GM19025 (cell line): ENCODE data around the gene TECTB.

Source experiments
- ATAC-seq: cut with Tn5 transposase; IDR thresholded peaks from one replicate; pipeline ENCODE4 v1.9.1; 2021; ENCODE audit warnings: mild to moderate bottlenecking, low read depth, moderate library complexity; ENCODE audit not compliant: unreplicated experiment

TECTB gene

DNA sequence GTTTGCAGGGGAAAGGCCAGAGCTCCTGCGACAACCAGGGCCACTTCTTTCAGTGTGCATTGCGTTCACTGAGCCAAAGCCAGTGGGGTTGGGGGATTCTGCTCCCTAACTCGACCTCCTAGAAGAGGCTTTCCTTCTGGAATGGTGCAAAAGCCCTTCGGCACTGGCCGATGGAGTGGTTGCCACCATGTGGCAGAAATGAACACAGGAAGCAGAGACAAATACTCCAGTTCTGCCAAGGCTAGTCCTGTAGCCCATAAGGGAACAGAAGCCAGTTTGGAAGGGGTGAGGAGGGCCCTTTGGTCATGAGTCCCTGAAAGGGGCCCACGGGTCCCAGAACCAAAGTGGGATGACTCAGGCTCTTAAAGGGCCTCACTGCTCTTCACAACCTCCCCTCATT, 61.1 kb downstream of the TECTB start:
- no peak for ATAC-seq

- ATAC-seq = no peak
These were observed 62.0 kb downstream of the TECTB start for GRCh38 chr10:112345202-112345601.

- no peak for ATAC-seq
These were observed 62.5 kb downstream of the TECTB start for GRCh38 chr10:112345743-112346142.

DNA sequence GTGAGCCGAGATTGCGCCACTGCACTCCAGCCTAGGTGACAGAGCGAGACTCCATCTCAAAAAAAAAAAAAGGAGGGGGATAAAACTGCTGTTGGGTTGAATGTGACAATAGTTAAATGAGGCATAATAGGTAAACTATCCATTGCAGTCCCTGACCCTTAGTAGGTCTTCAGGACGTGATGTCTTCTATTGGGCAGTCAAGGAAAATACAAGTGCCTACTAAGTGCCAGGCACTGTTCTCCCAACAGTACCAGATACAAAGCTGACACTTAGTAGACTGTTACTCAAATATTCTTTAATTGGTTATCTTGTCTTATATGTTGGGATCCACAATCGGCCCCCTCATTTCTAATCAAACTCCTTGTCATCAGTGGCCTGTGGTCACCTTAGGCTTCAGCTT, 63.6 kb downstream of the TECTB start:
- no peak for ATAC-seq

DNA sequence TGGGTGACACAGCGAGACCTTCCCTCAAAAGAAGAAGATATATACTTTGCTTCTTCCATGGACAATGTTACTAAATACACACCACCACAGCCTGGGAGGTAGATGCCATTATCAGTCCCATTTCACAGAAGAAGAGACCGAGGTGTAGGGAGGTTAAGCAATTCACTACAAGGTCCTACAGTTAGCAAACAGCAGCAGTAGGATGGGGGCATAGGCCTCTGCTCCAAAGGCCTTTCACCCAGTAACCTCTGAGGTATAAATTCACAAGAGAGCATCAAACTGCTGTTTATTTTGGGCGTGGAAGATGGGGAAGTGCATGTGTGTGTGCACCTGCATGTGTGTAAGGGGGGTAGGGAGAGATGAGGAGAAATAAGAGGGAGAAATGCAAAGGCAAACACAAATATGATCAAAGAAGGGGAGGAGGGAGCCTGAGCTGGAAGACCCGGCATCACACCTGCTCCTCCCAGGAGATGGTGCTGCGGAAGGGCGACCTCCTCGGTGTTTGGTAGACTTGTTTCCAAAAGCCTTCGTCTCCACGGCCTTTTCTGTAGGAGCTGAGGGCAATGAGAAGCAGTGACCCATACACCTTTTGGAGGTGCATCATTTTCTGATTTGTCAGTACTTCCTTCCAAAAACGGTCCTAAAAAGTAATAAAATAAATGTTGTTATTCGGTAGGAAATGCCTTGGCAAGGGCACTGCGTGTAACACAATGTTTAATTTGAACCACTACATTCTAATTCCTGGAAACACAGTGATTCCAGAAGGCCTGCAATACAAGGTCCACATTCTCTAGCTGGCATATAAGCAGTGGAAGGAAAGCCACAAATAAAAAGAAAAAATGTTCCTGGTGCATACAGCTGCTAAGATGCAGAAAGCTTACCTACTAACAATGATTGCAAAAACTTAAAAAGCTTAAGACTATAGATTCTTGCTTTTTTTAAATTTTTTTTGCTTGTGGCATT, 64.8 kb downstream of the TECTB start:
- ATAC-seq = no peak

DNA sequence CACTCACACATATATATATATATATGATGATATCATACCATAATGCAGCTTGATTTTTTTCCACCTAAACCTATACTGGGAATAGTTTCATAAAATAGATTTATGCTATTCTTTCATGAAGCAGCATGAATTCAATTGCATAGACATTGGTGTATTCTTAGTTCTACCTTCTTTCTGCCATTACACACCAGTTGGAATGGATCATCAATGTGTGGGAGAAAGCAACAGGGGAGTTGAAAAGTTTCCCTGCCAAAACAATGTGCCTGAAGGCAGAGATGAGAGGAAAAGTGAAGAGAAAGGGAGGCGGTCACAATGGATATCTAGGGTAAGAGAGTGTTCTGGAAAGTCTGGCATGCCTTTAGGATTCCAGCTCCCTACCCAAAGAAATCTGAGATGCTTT, 65.6 kb downstream of the TECTB start:
- no peak for ATAC-seq

DNA sequence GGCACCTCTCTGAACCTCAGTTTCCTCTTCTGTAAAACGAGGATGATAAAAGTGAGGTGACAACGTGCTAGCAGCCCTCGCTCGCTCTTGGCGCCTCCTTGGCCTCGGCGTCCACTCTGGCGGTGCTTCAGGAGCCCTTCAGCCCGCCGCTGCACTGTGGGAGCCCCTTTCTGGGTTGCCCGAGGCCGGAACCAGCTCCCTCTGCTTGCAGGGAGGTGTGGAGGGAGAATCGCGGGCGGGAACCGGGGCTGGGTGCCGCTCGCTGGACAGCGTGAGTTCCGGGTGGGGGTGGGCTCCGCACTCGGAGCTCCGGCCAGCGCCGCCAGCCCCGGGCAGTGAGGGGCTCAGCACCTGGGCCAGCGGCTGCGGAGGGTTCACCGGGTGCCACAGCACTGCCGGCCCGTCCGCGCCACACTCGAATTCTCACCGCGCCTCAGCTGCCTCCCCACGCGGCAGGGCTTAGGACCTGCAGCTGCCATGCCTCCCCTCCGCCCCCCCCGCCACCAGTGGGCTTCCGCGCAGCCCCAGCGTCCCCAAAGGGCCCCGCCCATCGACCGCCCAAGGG, 66.4 kb downstream of the TECTB start:
- ATAC-seq = no peak

- ATAC-seq = no peak
These were observed 67.9 kb downstream of the TECTB start for GRCh38 chr10:112351146-112351545.

- ATAC-seq = no peak
These were observed 68.8 kb downstream of the TECTB start for GRCh38 chr10:112352044-112352443.

GRCh38 chr10:112353046-112353445, 69.8 kb downstream of the TECTB start:
- ATAC-seq = no peak
